Measurements from ENCODE around the gene C2orf49. TPM values are rescaled to one million over a fixed set of nuclear protein-coding genes. Genes with fewer than 3 reads are reported as not detected.

Gene C2orf49
- total and polyA plus RNA-seq, 2 donors (not counting 3 experiments of a cell fraction or from before 2014, with no cell fraction given): 4.6 to 15.0 TPM

DNA sequence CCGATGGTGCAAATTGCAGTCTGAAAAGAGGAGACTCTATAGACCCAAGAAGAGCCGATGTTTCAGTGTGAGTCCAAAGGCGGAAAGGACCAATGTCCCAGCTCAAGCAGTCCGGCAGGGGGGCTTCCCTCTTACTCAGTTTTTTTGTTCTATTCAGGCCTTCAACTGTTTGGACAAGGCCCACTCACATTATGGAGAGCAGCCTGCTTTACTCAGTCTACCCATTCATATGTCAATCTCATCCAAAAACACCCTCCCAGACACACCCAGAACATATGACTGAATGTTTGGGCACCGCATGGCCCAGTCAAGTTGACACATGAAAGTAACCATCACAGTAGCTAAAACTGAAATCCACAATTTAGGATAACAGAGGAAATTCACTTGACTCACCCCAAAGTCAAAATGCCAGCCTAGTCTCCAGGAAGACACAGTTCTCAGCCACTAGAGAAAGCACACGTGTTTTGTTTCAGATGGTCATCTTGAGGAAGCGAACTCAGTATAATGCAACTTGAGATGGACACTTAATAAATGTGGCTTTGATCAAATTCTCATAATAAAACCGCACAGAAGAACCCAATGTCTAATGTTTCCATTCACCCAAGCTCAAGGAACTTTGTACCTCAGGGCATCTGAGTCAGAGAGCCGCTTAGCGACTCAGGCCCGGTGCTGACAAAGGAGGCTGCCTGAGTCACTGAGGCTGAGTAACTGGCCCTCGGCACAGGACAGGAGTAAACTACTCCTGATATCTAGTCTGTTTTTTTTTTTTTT, 59.1 kb downstream of the C2orf49 start:
- BruUV-seq (replicated peaks): TSS peak; percentile 29

More for the DNA sequence above, 59.1 kb downstream of the C2orf49 start:
- DNase-seq (ENCODE audit: low read depth, low spot score): peak; percentile 90
- peak; percentile 98 for TF ChIP-seq FOS (IDR thresholded peaks at IDR 0.05; ENCODE audit: borderline replicate concordance, insufficient read depth, low read length)
- TF ChIP-seq MYC (IDR thresholded peaks at IDR 0.05; ENCODE audit: low read depth, low read length): no peak
- TF ChIP-seq, protein P1, sequence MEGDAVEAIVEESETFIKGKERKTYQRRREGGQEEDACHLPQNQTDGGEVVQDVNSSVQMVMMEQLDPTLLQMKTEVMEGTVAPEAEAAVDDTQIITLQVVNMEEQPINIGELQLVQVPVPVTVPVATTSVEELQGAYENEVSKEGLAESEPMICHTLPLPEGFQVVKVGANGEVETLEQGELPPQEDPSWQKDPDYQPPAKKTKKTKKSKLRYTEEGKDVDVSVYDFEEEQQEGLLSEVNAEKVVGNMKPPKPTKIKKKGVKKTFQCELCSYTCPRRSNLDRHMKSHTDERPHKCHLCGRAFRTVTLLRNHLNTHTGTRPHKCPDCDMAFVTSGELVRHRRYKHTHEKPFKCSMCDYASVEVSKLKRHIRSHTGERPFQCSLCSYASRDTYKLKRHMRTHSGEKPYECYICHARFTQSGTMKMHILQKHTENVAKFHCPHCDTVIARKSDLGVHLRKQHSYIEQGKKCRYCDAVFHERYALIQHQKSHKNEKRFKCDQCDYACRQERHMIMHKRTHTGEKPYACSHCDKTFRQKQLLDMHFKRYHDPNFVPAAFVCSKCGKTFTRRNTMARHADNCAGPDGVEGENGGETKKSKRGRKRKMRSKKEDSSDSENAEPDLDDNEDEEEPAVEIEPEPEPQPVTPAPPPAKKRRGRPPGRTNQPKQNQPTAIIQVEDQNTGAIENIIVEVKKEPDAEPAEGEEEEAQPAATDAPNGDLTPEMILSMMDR (IDR thresholded peaks at IDR 0.05; ENCODE audit: extremely low read depth in 1 of 2, insufficient read depth in 1 of 2, low read depth in 1 of 2, low read length in 2 of 2): no peak
- peak; percentile 49 for TF ChIP-seq GATA2 (IDR thresholded peaks at IDR 0.05; ENCODE audit: insufficient read depth, insufficient read length, low read depth, low read length)
- peak; percentile 88 for TF ChIP-seq POLR2A (IDR thresholded peaks at IDR 0.05; ENCODE audit: low read depth, low read length)
- peak; percentile 83 for TF ChIP-seq POLR2AphosphoS5 (IDR thresholded peaks at IDR 0.05; ENCODE audit: insufficient read depth, low read depth, low read length)
- TF ChIP-seq JUN (IDR thresholded peaks at IDR 0.05; ENCODE audit: borderline replicate concordance, insufficient read depth, insufficient read length, low read depth): peak; percentile 60
- no peak for TF ChIP-seq EZH2 (IDR thresholded peaks at IDR 0.05; ENCODE audit: borderline replicate concordance, low read depth, low read length, severe bottlenecking)
- TF ChIP-seq, protein P2, sequence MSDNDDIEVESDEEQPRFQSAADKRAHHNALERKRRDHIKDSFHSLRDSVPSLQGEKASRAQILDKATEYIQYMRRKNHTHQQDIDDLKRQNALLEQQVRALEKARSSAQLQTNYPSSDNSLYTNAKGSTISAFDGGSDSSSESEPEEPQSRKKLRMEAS (IDR thresholded peaks at IDR 0.05; ENCODE audit: insufficient read depth, insufficient read length): peak; percentile 54
- Histone ChIP-seq H4K20me1 (replicated peaks; ENCODE audit: control insufficient read depth, extremely low read depth, insufficient read depth, low read length) (no peaks in the 10 kb centered on the region), H3K9ac (replicated peaks; ENCODE audit: extremely low read depth, insufficient read depth, low read length) (peak overlapping the region; percentile 100), H3K4me1 (ENCODE audit: control insufficient read depth, extremely low read depth, insufficient read depth, low read length) (peaks cover 52% of the 10 kb centered on the region), H3K9me3 (replicated peaks; ENCODE audit: control insufficient read depth, insufficient read depth, low read length) (no peaks in the 10 kb centered on the region), H3K27ac (ENCODE audit: insufficient read depth, low read depth, low read length) (peak overlapping the region; percentile 92), H3K4me2 (ENCODE audit: insufficient read depth, low read length) (peak overlapping the region; percentile 75), H3K27me3 (ENCODE audit: control insufficient read depth in 2 of 2, insufficient read depth in 2 of 2, low read length in 2 of 2) (no peaks in the 10 kb centered on the region), H3K79me2 (ENCODE audit: control insufficient read depth, insufficient read depth, low read length) (peaks cover 78% of the 10 kb centered on the region), H3K4me3 (replicated peaks in 1 of 3; ENCODE audit: insufficient read depth in 1 of 3, low read depth in 1 of 3, low read length in 3 of 3) (peak overlapping the region; percentile 59 to 99 (median 76)), H3K36me3 (ENCODE audit: control insufficient read depth in 2 of 2, extremely low read depth in 1 of 2, insufficient read depth in 2 of 2, low read length in 2 of 2) (peaks cover 5 to 12% of the 10 kb centered on the region in 2 experiments), H3K9me1 (replicated peaks; ENCODE audit: control insufficient read depth, extremely low read depth, insufficient read depth, low read length) (no peaks in the 10 kb centered on the region), H2AFZ (ENCODE audit: low read depth, low read length) (no peak overlapping the region)
- POLR2A ChIA-PET: interaction anchor here (0.7 to 2.4 kb wide), 5 partner anchors 8 to 121 kb away, joined by 3 to 7 read pairs (median 4); no protein-coding TSS in a partner anchor
- dilution Hi-C loops (cut with MboI; ENCODE audit: extremely low pct_ligation_motif_present, low sequenced_read_pairs): no loop called here
- CTCF ChIA-PET: interaction anchor here (0.8 to 4.7 kb wide), 4 partner anchors 8 to 125 kb away, joined by 3 to 31 read pairs (median 3); no protein-coding TSS in a partner anchor
- intact Hi-C loops (cut with micrococcal nuclease): loop anchor here (1.0 to 10.0 kb wide), 3 partner anchors 7 to 798 kb away; partner anchors contain the start of gene UXS1
- FAIRE-seq: peak; percentile 73

Data from endothelial cell of umbilical vein (primary cell).